ENCODE data around the gene POLR2E. TPM values are rescaled to one million over a fixed set of nuclear protein-coding genes. Genes with fewer than 3 reads are reported as not detected.

Gene POLR2E
- total and polyA plus RNA-seq, 4 donors, result 51.8 to 211 (median 171) TPM

DNA sequence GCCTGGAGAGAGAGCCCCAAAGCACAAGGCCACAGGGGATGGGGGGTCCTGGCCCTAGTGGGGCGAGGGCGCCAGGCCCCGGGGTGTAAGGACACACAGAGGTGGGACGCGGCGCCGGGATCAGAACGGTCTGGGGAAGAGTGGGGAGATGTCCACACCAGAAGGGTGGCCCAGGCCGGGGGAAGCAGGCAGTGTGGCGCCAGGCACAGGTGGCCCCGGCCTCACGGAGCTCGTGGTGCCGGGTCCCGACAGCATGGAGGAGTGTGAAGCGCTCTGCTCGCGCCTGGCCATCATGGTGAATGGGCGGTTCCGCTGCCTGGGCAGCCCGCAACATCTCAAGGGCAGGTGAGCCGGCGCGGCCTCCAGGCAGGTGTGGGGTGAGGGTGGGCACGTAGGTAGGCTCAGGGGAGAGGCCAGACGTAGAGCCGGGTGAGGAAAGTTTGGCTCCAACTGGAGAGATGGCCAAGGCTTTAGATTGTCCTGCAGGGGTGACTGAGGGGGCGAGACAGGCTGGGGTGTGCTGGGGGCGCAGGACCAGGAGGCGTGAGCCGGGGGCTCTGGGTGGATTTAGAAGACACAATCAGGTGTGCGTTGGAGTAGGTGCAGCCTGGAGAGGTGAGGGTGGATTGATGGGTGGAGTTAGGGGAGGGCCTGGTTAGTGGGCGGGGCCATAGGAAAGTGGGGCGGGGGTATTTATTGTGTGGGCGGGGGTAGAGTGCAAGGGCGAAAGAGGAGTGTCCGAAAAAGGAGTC, 31.1 kb downstream of the POLR2E start:
- no peak for TF ChIP-seq FOXA2 (IDR thresholded peaks at IDR 0.05)
- TF ChIP-seq HNF4A (conservative IDR thresholded peaks at IDR 0.05), result no peak
- TF ChIP-seq HNF4G (IDR thresholded peaks at IDR 0.05), result no peak
- no peak for TF ChIP-seq TAF1 (conservative IDR thresholded peaks at IDR 0.05)
- TF ChIP-seq RXRA (IDR thresholded peaks at IDR 0.05), result no peak
- TF ChIP-seq, protein P1, sequence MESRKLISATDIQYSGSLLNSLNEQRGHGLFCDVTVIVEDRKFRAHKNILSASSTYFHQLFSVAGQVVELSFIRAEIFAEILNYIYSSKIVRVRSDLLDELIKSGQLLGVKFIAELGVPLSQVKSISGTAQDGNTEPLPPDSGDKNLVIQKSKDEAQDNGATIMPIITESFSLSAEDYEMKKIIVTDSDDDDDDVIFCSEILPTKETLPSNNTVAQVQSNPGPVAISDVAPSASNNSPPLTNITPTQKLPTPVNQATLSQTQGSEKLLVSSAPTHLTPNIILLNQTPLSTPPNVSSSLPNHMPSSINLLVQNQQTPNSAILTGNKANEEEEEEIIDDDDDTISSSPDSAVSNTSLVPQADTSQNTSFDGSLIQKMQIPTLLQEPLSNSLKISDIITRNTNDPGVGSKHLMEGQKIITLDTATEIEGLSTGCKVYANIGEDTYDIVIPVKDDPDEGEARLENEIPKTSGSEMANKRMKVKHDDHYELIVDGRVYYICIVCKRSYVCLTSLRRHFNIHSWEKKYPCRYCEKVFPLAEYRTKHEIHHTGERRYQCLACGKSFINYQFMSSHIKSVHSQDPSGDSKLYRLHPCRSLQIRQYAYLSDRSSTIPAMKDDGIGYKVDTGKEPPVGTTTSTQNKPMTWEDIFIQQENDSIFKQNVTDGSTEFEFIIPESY (IDR thresholded peaks at IDR 0.05), result no peak
- TF ChIP-seq EGR1 (IDR thresholded peaks at IDR 0.05; ENCODE audit: low read depth in 2 of 2), result no peak
- no peak for TF ChIP-seq SP1 (IDR thresholded peaks at IDR 0.05)
- TF ChIP-seq FOXA1 (IDR thresholded peaks at IDR 0.05), result no peak
- no peak for TF ChIP-seq JUND (IDR thresholded peaks at IDR 0.05)
- TF ChIP-seq GABPA (IDR thresholded peaks at IDR 0.05 in 1 of 2, conservative IDR thresholded peaks at IDR 0.05 in 1 of 2), result no peak
- TF ChIP-seq, protein P2, sequence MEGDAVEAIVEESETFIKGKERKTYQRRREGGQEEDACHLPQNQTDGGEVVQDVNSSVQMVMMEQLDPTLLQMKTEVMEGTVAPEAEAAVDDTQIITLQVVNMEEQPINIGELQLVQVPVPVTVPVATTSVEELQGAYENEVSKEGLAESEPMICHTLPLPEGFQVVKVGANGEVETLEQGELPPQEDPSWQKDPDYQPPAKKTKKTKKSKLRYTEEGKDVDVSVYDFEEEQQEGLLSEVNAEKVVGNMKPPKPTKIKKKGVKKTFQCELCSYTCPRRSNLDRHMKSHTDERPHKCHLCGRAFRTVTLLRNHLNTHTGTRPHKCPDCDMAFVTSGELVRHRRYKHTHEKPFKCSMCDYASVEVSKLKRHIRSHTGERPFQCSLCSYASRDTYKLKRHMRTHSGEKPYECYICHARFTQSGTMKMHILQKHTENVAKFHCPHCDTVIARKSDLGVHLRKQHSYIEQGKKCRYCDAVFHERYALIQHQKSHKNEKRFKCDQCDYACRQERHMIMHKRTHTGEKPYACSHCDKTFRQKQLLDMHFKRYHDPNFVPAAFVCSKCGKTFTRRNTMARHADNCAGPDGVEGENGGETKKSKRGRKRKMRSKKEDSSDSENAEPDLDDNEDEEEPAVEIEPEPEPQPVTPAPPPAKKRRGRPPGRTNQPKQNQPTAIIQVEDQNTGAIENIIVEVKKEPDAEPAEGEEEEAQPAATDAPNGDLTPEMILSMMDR (IDR thresholded peaks at IDR 0.05; ENCODE audit: low read depth, low read length, missing input control), result no peak
- TF ChIP-seq, protein P3, sequence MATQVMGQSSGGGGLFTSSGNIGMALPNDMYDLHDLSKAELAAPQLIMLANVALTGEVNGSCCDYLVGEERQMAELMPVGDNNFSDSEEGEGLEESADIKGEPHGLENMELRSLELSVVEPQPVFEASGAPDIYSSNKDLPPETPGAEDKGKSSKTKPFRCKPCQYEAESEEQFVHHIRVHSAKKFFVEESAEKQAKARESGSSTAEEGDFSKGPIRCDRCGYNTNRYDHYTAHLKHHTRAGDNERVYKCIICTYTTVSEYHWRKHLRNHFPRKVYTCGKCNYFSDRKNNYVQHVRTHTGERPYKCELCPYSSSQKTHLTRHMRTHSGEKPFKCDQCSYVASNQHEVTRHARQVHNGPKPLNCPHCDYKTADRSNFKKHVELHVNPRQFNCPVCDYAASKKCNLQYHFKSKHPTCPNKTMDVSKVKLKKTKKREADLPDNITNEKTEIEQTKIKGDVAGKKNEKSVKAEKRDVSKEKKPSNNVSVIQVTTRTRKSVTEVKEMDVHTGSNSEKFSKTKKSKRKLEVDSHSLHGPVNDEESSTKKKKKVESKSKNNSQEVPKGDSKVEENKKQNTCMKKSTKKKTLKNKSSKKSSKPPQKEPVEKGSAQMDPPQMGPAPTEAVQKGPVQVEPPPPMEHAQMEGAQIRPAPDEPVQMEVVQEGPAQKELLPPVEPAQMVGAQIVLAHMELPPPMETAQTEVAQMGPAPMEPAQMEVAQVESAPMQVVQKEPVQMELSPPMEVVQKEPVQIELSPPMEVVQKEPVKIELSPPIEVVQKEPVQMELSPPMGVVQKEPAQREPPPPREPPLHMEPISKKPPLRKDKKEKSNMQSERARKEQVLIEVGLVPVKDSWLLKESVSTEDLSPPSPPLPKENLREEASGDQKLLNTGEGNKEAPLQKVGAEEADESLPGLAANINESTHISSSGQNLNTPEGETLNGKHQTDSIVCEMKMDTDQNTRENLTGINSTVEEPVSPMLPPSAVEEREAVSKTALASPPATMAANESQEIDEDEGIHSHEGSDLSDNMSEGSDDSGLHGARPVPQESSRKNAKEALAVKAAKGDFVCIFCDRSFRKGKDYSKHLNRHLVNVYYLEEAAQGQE (IDR thresholded peaks at IDR 0.05), result no peak
- no peak for TF ChIP-seq YY1 (IDR thresholded peaks at IDR 0.05)
- TF ChIP-seq, protein P4, sequence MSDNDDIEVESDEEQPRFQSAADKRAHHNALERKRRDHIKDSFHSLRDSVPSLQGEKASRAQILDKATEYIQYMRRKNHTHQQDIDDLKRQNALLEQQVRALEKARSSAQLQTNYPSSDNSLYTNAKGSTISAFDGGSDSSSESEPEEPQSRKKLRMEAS (IDR thresholded peaks at IDR 0.05), result no peak
- TF ChIP-seq, protein P5, sequence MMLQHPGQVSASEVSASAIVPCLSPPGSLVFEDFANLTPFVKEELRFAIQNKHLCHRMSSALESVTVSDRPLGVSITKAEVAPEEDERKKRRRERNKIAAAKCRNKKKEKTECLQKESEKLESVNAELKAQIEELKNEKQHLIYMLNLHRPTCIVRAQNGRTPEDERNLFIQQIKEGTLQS (IDR thresholded peaks at IDR 0.05), result no peak
- TF ChIP-seq NR2F2 (IDR thresholded peaks at IDR 0.05), result no peak

More for the DNA sequence above, 31.1 kb downstream of the POLR2E start:
- no peak for DNase-seq (ENCODE audit: low spot score)
- 70% methylated on average over 37 of the region's 37 CpGs for WGBS
- Histone ChIP-seq H3K9ac (ENCODE audit: low read depth in 1 of 2, low read length in 2 of 2) (no peak overlapping the region), H3K4me1 (ENCODE audit: control insufficient read depth in 4 of 4, insufficient read depth in 4 of 4, low read length in 3 of 4) (peaks cover 2 to 22% (median 8%) of the 10 kb centered on the region in 4 donors), H3K27me3 (ENCODE audit: control insufficient read depth in 4 of 4, insufficient read depth in 4 of 4, low read length in 3 of 4) (peaks cover 0 to 2% (median 0%) of the 10 kb centered on the region in 4 donors), H3K27ac (ENCODE audit: low read depth in 1 of 2, low read length in 2 of 2) (no peak overlapping the region), H3K9me3 (ENCODE audit: control insufficient read depth in 4 of 4, low read length in 3 of 4) (no peaks in the 10 kb centered on the region), H3K36me3 (ENCODE audit: control insufficient read depth in 4 of 4, insufficient read depth in 3 of 4, low read depth in 1 of 4, low read length in 3 of 4) (no peaks in the 10 kb centered on the region), H3K4me3 (ENCODE audit: low read depth in 1 of 3, low read length in 3 of 3) (no peak overlapping the region)
